H1 (cell line): ENCODE results near the gene PXDN. TPM values are rescaled to one million over a fixed set of nuclear protein-coding genes. Genes with fewer than 3 reads are reported as not detected.

Source experiments
- CTCF ChIA-PET: fragments of 300-600 bp; sonication (Branson Sonifier 250); formaldehyde crosslinking; loops from one replicate; lab custom pipeline; 2021; ENCODE audit not compliant: partially characterized antibody; lab: Charles Lee
- POLR2A ChIA-PET: fragments of 300-600 bp; sonication (Branson Sonifier 250); formaldehyde crosslinking; loops from one replicate; lab custom pipeline; 2021; ENCODE audit warnings: inconsistent platforms; ENCODE audit not compliant: partially characterized antibody; lab: Charles Lee
- DNase-seq, 2 experiments: peaks; one replicate each; pipeline versions ENCODE4 v3.0.0 to v3.0.0-alpha.2; 2010 to 2022; ENCODE audit warnings: low spot score in 2 of 2, low read depth in 1 of 2, mixed read lengths in 1 of 2
- FAIRE-seq: peaks from 2 replicates; lab custom pipeline; 2011; peaks lifted over from hg19 to GRCh38; lab: Jason Lieb, UNC
- H2AFZ ChIP-seq: 2 replicates; pipeline ENCODE4 v1.8.1; 2012; ENCODE audit warnings: low read length, inconsistent platforms
- H2AK5ac ChIP-seq: 2 replicates; pipeline ENCODE4 v1.6.1; 2013; ENCODE audit warnings: low read depth, low read length
- H2BK120ac ChIP-seq: replicated peaks from 2 replicates; pipeline ENCODE3; 2013; ENCODE audit warnings: low read depth, low read length, inconsistent platforms
- H2BK12ac ChIP-seq: 2 replicates; pipeline ENCODE4 v1.6.1; 2013; ENCODE audit warnings: low read depth, low read length
- H2BK15ac ChIP-seq: 2 replicates; pipeline ENCODE4 v1.6.1; 2013; ENCODE audit warnings: low read length
- H2BK20ac ChIP-seq: 2 replicates; pipeline ENCODE4 v1.6.1; 2013; ENCODE audit warnings: low read length
- H2BK5ac ChIP-seq: 2 replicates; pipeline ENCODE4 v1.6.1; 2013; ENCODE audit warnings: low read depth, low read length
- H3K14ac ChIP-seq: 2 replicates; pipeline ENCODE4 v1.6.1; 2013; ENCODE audit warnings: inconsistent platforms; ENCODE audit not compliant: insufficient read length
- H3K18ac ChIP-seq: 2 replicates; pipeline ENCODE4 v1.6.1; 2013; ENCODE audit warnings: low read length; ENCODE audit errors: extremely low read depth
- H3K23ac ChIP-seq: 2 replicates; pipeline ENCODE4 v1.6.1; 2013; ENCODE audit warnings: inconsistent platforms; ENCODE audit not compliant: insufficient read length
- H3K23me2 ChIP-seq: 2 replicates; pipeline ENCODE4 v1.6.1; 2013; ENCODE audit warnings: low read depth, low read length
- H3K27ac ChIP-seq: 2 replicates; pipeline ENCODE4 v1.6.1; 2011; ENCODE audit warnings: low read depth, low read length, inconsistent platforms
- H3K27me3 ChIP-seq, 4 experiments: replicated peaks in 1 of 4; 1 replicate in 1 of 4; 2 replicates in 3 of 4; pipeline versions ENCODE4 v1.6.1 to v1.8.1; 2011 to 2013; ENCODE audit warnings: low read length in 3 of 4, mild to moderate bottlenecking in 3 of 4, inconsistent platforms in 2 of 4, mixed read lengths in 2 of 4, moderate library complexity in 1 of 4; ENCODE audit not compliant: control insufficient read depth in 3 of 4, insufficient read depth in 3 of 4; ENCODE audit errors: extremely low read depth in 1 of 4
- H3K36me3 ChIP-seq, 4 experiments: 2 replicates each; pipeline versions ENCODE4 v1.6.1 to v1.8.1; 2011 to 2013; ENCODE audit warnings: mild to moderate bottlenecking in 4 of 4, low read length in 3 of 4, moderate library complexity in 2 of 4, control low read depth in 1 of 4, inconsistent platforms in 1 of 4; ENCODE audit not compliant: insufficient read depth in 4 of 4, control insufficient read depth in 2 of 4
- H3K4ac ChIP-seq: replicated peaks from 2 replicates; pipeline ENCODE3; 2013; ENCODE audit warnings: low read length, low read depth, mixed read lengths, inconsistent platforms; ENCODE audit not compliant: insufficient read length
- H3K4me1 ChIP-seq, 4 experiments: replicated peaks in 1 of 4; 1 replicate in 1 of 4; 2 replicates in 3 of 4; pipeline versions ENCODE4 v1.6.1 to v1.8.1; 2011 to 2013; ENCODE audit warnings: low read length in 3 of 4, inconsistent platforms in 2 of 4, mixed read lengths in 1 of 4; ENCODE audit not compliant: insufficient read depth in 4 of 4, control insufficient read depth in 3 of 4
- H3K4me2 ChIP-seq, 2 experiments: 2 replicates each; pipeline versions ENCODE4 v1.6.1 to v1.8.1; 2011 to 2013; ENCODE audit warnings: low read depth in 2 of 2, low read length in 2 of 2, control low read depth in 1 of 2, inconsistent platforms in 1 of 2, mild to moderate bottlenecking in 1 of 2; ENCODE audit not compliant: insufficient read depth in 1 of 2
- H3K4me3 ChIP-seq, 4 experiments: fragments of 200-600, 300-600 bp in 1 of 4; sonication (generic), shearing (Covaris generic), sonication (Bioruptor Twin) in 1 of 4; 2 replicates each; pipeline versions ENCODE4 v1.5.1 to v1.8.1; 2011 to 2016; ENCODE audit warnings: low read length in 4 of 4, low read depth in 3 of 4, control low read depth in 2 of 4, inconsistent platforms in 2 of 4, mild to moderate bottlenecking in 2 of 4, mixed read lengths in 1 of 4, moderate library complexity in 1 of 4; ENCODE audit not compliant: insufficient read depth in 2 of 4; ENCODE audit errors: extremely low read depth in 1 of 4
- H3K56ac ChIP-seq: replicated peaks from 2 replicates; pipeline ENCODE3; 2013; ENCODE audit warnings: low read depth, mild to moderate bottlenecking, mixed read lengths, low read length, inconsistent platforms; ENCODE audit not compliant: insufficient read length
- H3K79me1 ChIP-seq: 2 replicates; pipeline ENCODE4 v1.6.1; 2013; ENCODE audit warnings: low read depth, low read length, control low read depth
- H3K79me2 ChIP-seq, 2 experiments: 2 replicates each; pipeline versions ENCODE4 v1.6.1 to v1.8.1; 2012 to 2013; ENCODE audit warnings: low read length in 2 of 2, mild to moderate bottlenecking in 2 of 2, inconsistent platforms in 1 of 2; ENCODE audit not compliant: insufficient read depth in 2 of 2, control insufficient read depth in 1 of 2
- H3K9ac ChIP-seq, 4 experiments: replicated peaks in 1 of 4; 1 replicate in 1 of 4; 2 replicates in 3 of 4; pipeline versions ENCODE4 v1.6.1 to v1.8.1; 2011 to 2013; ENCODE audit warnings: low read depth in 3 of 4, low read length in 3 of 4, control low read depth in 2 of 4, mild to moderate bottlenecking in 2 of 4, moderate library complexity in 2 of 4, inconsistent platforms in 1 of 4; ENCODE audit errors: extremely low read depth in 1 of 4
- H3K9me3 ChIP-seq, 2 experiments: 2 replicates each; pipeline versions ENCODE4 v1.6.1 to v1.8.1; 2012 to 2013; ENCODE audit warnings: mild to moderate bottlenecking in 2 of 2, moderate library complexity in 2 of 2, control low read depth in 1 of 2, inconsistent platforms in 1 of 2, low read depth in 1 of 2, low read length in 1 of 2, mixed read lengths in 1 of 2; ENCODE audit not compliant: insufficient read depth in 2 of 2
- H4K20me1 ChIP-seq, 2 experiments: replicated peaks in 1 of 2; 2 replicates each; pipeline versions ENCODE3 to v1.8.1; 2011 to 2013; ENCODE audit warnings: inconsistent platforms in 2 of 2, low read length in 2 of 2, mild to moderate bottlenecking in 1 of 2; ENCODE audit not compliant: insufficient read depth in 2 of 2, control insufficient read depth in 1 of 2
- H4K5ac ChIP-seq: 2 replicates; pipeline ENCODE4 v1.6.1; 2013; ENCODE audit warnings: low read length, low read depth, mixed read lengths, inconsistent platforms; ENCODE audit not compliant: insufficient read length
- H4K8ac ChIP-seq: 2 replicates; pipeline ENCODE4 v1.8.0; 2013; ENCODE audit warnings: mild to moderate bottlenecking, moderate library complexity, low read length, inconsistent platforms; ENCODE audit not compliant: insufficient read depth; ENCODE audit errors: extremely low read depth
- H4K91ac ChIP-seq: replicated peaks from 2 replicates; pipeline ENCODE3; 2013; ENCODE audit warnings: low read length, mixed read lengths, inconsistent platforms; ENCODE audit not compliant: insufficient read length
- BACH1 ChIP-seq: IDR thresholded peaks from 2 replicates; pipeline ENCODE4 v1.6.1; 2012; ENCODE audit warnings: low read length, improper control_type of control experiment
- HDAC2 ChIP-seq, 2 experiments: fragments of 300-600 bp in 1 of 2; sonication (generic) in 1 of 2; IDR thresholded peaks; 2 replicates each; pipeline ENCODE4 v1.6.1; 2011 to 2012; ENCODE audit warnings: low read depth in 2 of 2, low read length in 2 of 2, mild to moderate bottlenecking in 2 of 2, moderate library complexity in 2 of 2, borderline replicate concordance in 1 of 2, inconsistent platforms in 1 of 2
- POU5F1 ChIP-seq: IDR thresholded peaks from 2 replicates; pipeline ENCODE4 v1.6.1; 2011; ENCODE audit warnings: low read depth, mild to moderate bottlenecking, low read length, moderate library complexity
- TAF7 ChIP-seq: optimal IDR thresholded peaks from 2 replicates; pipeline ENCODE3; 2011; ENCODE audit warnings: low read depth, mild to moderate bottlenecking, inconsistent platforms, low read length, moderate library complexity, borderline replicate concordance
- TBP ChIP-seq: IDR thresholded peaks from 2 replicates; pipeline ENCODE4 v1.6.1; 2011; ENCODE audit warnings: low read depth, low read length, improper control_type of control experiment
- WGBS, 2 experiments: shearing (Covaris generic) in 1 of 2; methylation state at CpG; one replicate each; pipeline versions ENCODE4 v1.1.6 to v1.1.7; 2013 to 2015; ENCODE audit warnings: low lambda C conversion rate in 2 of 2, mixed read lengths in 2 of 2, inconsistent platforms in 1 of 2, low coverage in 1 of 2, missing lambda C conversion rate in 1 of 2; ENCODE audit not compliant: insufficient replicate concordance in 2 of 2, insufficient coverage in 1 of 2, insufficient read length in 1 of 2; ENCODE audit errors: extremely low coverage in 1 of 2, missing lambda C conversion rate in 1 of 2; 5-methylcytosine and 5-hydroxymethylcytosine counted together
- polyA plus RNA-seq, 7 experiments: library from polyadenylated mRNA; depleted of rRNA in 3 of 7; stranded (reverse) in 5 of 7; unstranded in 2 of 7; fragments of >200 nt in 5 of 7; fragments of 200-250 nt in 2 of 7; gene quantifications; 1 replicate in 5 of 7; 2 replicates in 1 of 7; 4 replicates in 1 of 7; pipeline versions ENCODE4 v1.2.1 to v1.2.3, GENCODE V29; 2011 to 2013; ENCODE audit warnings: missing spikeins in 2 of 7, mixed read lengths in 2 of 7
- total RNA-seq: library from RNA; stranded (reverse); fragmentation: NEBNext Ultra II Directional; extraction: Animal tissue kit (Norgen Biotek cat#: 25700); gene quantifications from 2 replicates; pipeline ENCODE4 v1.2.1, GENCODE V29; 2021

PXDN gene
- total and polyA plus RNA-seq, 2 of the 8 experiments (the other 6 are each of a cell fraction or from before 2014, with no cell fraction given): 104 to 141 TPM

GRCh38 chr2:1640301-1641135 is 103.8 kb downstream of the PXDN start:
- no peak overlapping the region for H2BK12ac ChIP-seq
- no peak overlapping the region; the same call in 1 of the 2 replicates for H4K8ac ChIP-seq
- H3K79me2 ChIP-seq: no peaks in the 10 kb centered on the region
- no peak overlapping the region for H3K23ac ChIP-seq
- H3K36me3 ChIP-seq: peaks cover 3 to 36% (median 13%) of the 10 kb centered on the region in 4 experiments; a peak in 7 of 8 replicates
- ChIA-PET CTCF (interaction anchor here (0.9 to 9.3 kb wide), 5 partner anchors 17 to 130 kb away, joined by 3 to 68 read pairs (median 4); no protein-coding TSS in a partner anchor), POLR2A (interaction anchor here (1.5 to 4.4 kb wide), 6 partner anchors 10 to 40 kb away, joined by 3 to 35 read pairs (median 8); no protein-coding TSS in a partner anchor)
- H2BK5ac ChIP-seq: no peak overlapping the region
- H3K4ac ChIP-seq: no peak overlapping the region
- H2BK15ac ChIP-seq: no peak overlapping the region
- no peak overlapping the region for H2AK5ac ChIP-seq
- peaks cover 0 to 2% (median 0%) of the 10 kb centered on the region in 4 experiments; a peak in 1 of 7 replicates for H3K4me1 ChIP-seq
- no peak overlapping the region for H3K4me2 ChIP-seq
- peak overlapping the region; percentile 40; the same call in 1 of the 2 replicates for H3K27ac ChIP-seq
- no peaks in the 10 kb centered on the region for H3K23me2 ChIP-seq
- no peaks in the 10 kb centered on the region; the same call in 1 of the 2 replicates for H3K79me1 ChIP-seq
- no peak for TF ChIP-seq BACH1
- TF ChIP-seq TBP: no peak
- no peak for TF ChIP-seq HDAC2 (IDR thresholded peaks at IDR 0.05; ENCODE audit: borderline replicate concordance in 1 of 2, low read depth in 2 of 2, low read length in 2 of 2)
- no peak for TF ChIP-seq TAF7
- TF ChIP-seq POU5F1: no peak
- H4K20me1 ChIP-seq: peaks cover 0 to 6% of the 10 kb centered on the region in 2 experiments
- no peaks in the 10 kb centered on the region for H3K9me3 ChIP-seq
- no peaks in the 10 kb centered on the region for H3K27me3 ChIP-seq
- no peak overlapping the region for H2BK20ac ChIP-seq
- H4K5ac ChIP-seq: no peak overlapping the region
- DNase-seq (no peak), FAIRE-seq (no peak)
- H3K56ac ChIP-seq: no peak overlapping the region
- no peak overlapping the region for H3K9ac ChIP-seq
- no peak overlapping the region; the same call in 1 of the 2 replicates for H3K18ac ChIP-seq
- 88% methylated on average over 17 of the region's 17 CpGs; no CpG with 5 or more reads in 1 of the 2 experiments for WGBS, 2 experiments
- H2AFZ ChIP-seq: no peak overlapping the region
- H2BK120ac ChIP-seq: no peak overlapping the region
- no peak overlapping the region for H3K14ac ChIP-seq
- H4K91ac ChIP-seq: peak overlapping the region; percentile 19
- H3K4me3 ChIP-seq: no peak overlapping the region
